Fibroblast of lung (primary cell): ENCODE measurements around the gene MEIS2.

Experiments used
- CTCF ChIP-seq, 2 donors: IDR thresholded peaks in 1 of 2; conservative IDR thresholded peaks in 1 of 2; 1 replicate in 1 of 2; 2 replicates in 1 of 2; pipeline ENCODE4 v1.5.1; 2011 to 2012; ENCODE audit warnings: low read length in 2 of 2, control low read depth in 1 of 2, inconsistent platforms in 1 of 2, low read depth in 1 of 2, mild to moderate bottlenecking in 1 of 2
- EZH2 ChIP-seq: IDR thresholded peaks from 2 replicates; pipeline ENCODE4 v1.5.1; 2012; ENCODE audit warnings: low read length, control low read depth, mild to moderate bottlenecking; ENCODE audit errors: missing control alignments

- no peak for TF ChIP-seq EZH2
- no peak for TF ChIP-seq CTCF (conservative IDR thresholded peaks at IDR 0.05 in 1 of 2, IDR thresholded peaks at IDR 0.05 in 1 of 2; ENCODE audit: low read depth in 1 of 2, low read length in 2 of 2)
Observed at GRCh38 chr15:36884518-36884875, 215.9 kb downstream of the MEIS2 start.
